Measurements from ENCODE around the gene RUNX3.

GRCh38 chr1:24853649-24854048 is 76.4 kb downstream of the RUNX3 start:
- TF ChIP-seq, protein P1, sequence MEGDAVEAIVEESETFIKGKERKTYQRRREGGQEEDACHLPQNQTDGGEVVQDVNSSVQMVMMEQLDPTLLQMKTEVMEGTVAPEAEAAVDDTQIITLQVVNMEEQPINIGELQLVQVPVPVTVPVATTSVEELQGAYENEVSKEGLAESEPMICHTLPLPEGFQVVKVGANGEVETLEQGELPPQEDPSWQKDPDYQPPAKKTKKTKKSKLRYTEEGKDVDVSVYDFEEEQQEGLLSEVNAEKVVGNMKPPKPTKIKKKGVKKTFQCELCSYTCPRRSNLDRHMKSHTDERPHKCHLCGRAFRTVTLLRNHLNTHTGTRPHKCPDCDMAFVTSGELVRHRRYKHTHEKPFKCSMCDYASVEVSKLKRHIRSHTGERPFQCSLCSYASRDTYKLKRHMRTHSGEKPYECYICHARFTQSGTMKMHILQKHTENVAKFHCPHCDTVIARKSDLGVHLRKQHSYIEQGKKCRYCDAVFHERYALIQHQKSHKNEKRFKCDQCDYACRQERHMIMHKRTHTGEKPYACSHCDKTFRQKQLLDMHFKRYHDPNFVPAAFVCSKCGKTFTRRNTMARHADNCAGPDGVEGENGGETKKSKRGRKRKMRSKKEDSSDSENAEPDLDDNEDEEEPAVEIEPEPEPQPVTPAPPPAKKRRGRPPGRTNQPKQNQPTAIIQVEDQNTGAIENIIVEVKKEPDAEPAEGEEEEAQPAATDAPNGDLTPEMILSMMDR (conservative IDR thresholded peaks at IDR 0.05; ENCODE audit: low read length) = no peak
- TF ChIP-seq EZH2phosphoT487 (IDR thresholded peaks at IDR 0.05; ENCODE audit: borderline replicate concordance, low read depth, low read length) = no peak
